HUES6 (cell line): ENCODE measurements around the gene NSUN3.
"Not testable (repeated sequence)": the region's sequence is repeated elsewhere in the genome, so short reads cannot be mapped to it uniquely, and the experiment has no call there.

Source experiments
- H3K27ac ChIP-seq: 2 replicates; pipeline ENCODE4 v1.7.0; 2013; ENCODE audit warnings: low read depth, mild to moderate bottlenecking, low read length, inconsistent platforms
- H3K27me3 ChIP-seq: 2 replicates; pipeline ENCODE4 v1.6.1; 2013; ENCODE audit warnings: low read length; ENCODE audit not compliant: control insufficient read depth, insufficient read depth
- H3K36me3 ChIP-seq: 2 replicates; pipeline ENCODE4 v1.6.1; 2013; ENCODE audit warnings: low read length; ENCODE audit not compliant: control insufficient read depth, insufficient read depth
- H3K4me1 ChIP-seq: 2 replicates; pipeline ENCODE4 v1.6.1; 2013; ENCODE audit warnings: low read length; ENCODE audit not compliant: control insufficient read depth, insufficient read depth
- H3K4me3 ChIP-seq: 2 replicates; pipeline ENCODE4 v1.5.1; 2013; ENCODE audit warnings: low read depth, low read length
- H3K9ac ChIP-seq: one replicate; pipeline ENCODE4 v1.6.1; 2013; ENCODE audit warnings: mild to moderate bottlenecking, low read length
- H3K9me3 ChIP-seq: 2 replicates; pipeline ENCODE4 v1.6.1; 2013; ENCODE audit warnings: low read depth, low read length; ENCODE audit not compliant: control insufficient read depth, insufficient read depth

The NSUN3 gene

DNA sequence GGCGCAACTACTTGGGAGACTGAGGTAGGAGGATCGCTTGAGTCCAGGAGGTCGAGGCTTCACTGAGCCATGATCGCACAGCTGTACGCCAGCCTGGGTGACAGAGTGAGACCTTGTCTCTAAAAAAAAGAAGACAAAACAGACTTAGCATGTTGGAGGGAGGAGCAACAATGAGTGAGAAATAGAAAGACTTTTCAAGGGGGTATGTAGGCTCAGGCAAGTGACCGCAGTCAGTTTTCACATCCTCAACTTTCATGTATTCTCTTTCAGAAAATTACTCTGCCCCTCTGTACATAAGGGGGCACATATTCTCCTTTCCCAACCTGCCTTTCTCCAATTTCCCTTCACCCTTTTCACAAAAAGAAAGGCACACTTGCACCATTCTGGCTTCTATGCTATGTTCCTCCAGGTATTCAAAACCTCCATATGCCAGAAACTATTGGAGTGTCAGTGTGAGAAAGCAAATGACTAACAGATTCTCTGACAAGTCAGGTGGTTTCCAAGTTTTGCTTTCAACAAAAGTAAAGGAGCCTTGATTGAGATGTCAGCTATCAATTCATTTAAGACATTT lies 7.6 kb downstream of the NSUN3 start:
- H3K27ac ChIP-seq, result no peak overlapping the region

DNA sequence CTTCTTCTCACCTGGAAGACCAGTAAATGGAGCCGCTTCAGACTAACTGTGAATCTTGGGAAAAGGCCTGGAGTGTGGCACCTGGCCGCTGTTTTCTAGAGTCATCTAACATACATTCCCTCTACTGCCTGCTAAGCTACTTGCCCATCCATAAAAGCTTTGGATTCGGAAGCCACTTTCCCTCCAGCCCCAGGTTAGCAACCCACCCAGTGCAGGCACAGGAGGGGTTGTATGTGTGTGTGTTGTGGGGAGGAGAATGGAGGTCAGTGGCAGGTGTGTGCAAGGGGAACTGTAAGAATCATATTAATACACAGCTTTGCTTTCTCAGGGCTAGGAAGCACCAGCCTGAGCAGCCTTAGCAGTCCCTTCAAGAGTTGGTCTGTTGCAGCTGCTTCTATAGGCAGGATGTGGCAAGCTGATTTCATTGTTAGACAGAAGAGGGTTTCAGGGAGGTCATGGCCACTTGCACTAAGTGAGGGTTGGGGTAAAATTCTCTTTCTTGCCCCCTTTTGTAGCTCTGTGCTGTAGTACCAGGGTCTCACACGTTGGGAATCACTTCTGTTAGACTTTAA lies 8.9 kb downstream of the NSUN3 start:
- Histone ChIP-seq H3K9me3 (no peaks in the 10 kb centered on the region; the same call in 1 of the 2 replicates), H3K27me3 (no peaks in the 10 kb centered on the region), H3K4me3 (no peak overlapping the region), H3K9ac (no peak overlapping the region), H3K4me1 (no peaks in the 10 kb centered on the region), H3K36me3 (peaks cover 8% of the 10 kb centered on the region), H3K27ac (no peak overlapping the region)

More for the DNA sequence above, 7.6 kb downstream of the NSUN3 start:
- Histone ChIP-seq H3K9ac (no peak overlapping the region), H3K9me3 (no peaks in the 10 kb centered on the region), H3K4me3 (no peak overlapping the region), H3K4me1 (no peaks in the 10 kb centered on the region), H3K27me3 (no peaks in the 10 kb centered on the region), H3K36me3 (peaks cover 3% of the 10 kb centered on the region; the same call in 1 of the 2 replicates)

DNA sequence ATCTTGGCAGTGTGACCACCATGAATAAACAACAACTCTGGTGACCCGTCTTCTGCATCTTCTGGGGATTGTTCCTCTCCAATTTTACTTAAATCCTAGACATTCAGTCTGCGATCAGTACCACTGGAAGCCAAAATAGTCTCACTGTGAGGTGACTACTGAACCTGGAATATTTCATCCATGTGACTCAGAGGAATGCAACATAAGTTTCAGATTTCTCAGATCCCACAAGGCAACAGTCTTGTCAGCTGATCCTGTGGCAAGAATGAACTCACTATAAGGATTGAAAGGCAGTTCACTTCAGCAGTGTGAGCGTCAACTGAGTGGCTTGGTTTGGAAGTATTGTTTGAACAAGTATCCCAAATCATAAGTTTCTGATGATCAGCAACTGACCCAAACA lies 13.2 kb downstream of the NSUN3 start:
- H3K9ac ChIP-seq, result no peak overlapping the region
- H3K36me3 ChIP-seq, result peaks cover 5% of the 10 kb centered on the region
- H3K4me3 ChIP-seq, result no peak overlapping the region
- no peak overlapping the region for H3K27ac ChIP-seq
- H3K27me3 ChIP-seq, result no peaks in the 10 kb centered on the region
- no peaks in the 10 kb centered on the region; the same call in 1 of the 2 replicates for H3K9me3 ChIP-seq
- peaks cover 9% of the 10 kb centered on the region; the same call in 1 of the 2 replicates for H3K4me1 ChIP-seq

DNA sequence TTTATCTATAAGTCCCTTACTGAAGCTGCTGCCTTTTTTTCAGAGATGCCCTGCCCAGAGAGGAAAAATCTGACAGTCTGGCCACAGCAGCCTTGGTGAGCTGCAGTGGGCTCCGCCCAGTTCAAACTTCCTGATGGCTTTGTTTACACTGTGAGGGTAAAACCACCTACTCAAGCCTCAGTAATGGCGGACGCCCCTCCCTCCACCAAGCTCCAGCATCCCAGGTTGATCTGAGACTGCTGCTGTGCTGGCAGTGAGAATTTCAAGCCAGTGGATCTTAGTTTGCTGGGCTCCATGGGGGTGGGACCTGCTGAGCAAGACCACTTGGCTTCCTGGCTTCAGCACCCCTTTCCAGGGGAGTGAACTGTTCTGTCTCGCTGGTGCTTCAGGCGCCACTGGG lies 17.7 kb downstream of the NSUN3 start:
- not testable (repeated sequence) for H3K4me3 ChIP-seq, H3K9me3 ChIP-seq, H3K36me3 ChIP-seq, H3K27me3 ChIP-seq, H3K4me1 ChIP-seq, H3K9ac ChIP-seq, H3K27ac ChIP-seq

DNA sequence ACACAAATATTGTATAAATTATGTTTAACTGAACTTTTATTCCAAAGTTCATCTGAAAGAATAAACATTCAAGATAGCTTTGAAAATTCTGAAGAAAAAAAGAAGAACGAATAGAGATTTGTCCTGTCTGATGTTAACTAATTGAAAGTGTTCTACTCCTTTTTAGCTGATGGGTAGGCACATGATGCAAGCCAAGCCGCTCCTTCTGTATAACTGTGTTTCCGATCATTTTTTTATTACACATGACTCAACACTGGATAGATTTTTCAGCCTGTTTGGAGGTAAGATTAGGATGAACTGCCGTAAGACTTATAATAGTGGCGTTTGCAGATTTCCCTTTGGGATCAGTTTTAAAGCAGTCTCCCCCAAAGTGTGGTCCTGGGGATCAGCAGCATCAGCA lies 19.0 kb downstream of the NSUN3 start:
- H3K27ac ChIP-seq, result no peak overlapping the region
- H3K4me3 ChIP-seq, result no peak overlapping the region
- H3K27me3 ChIP-seq, result no peaks in the 10 kb centered on the region
- H3K36me3 ChIP-seq, result 0 out of 2 replicates have a peak, but pooled peaks cover 3% of the 10 kb centered on the region
- H3K9me3 ChIP-seq, result no peaks in the 10 kb centered on the region
- no peak overlapping the region for H3K9ac ChIP-seq
- H3K4me1 ChIP-seq, result peaks cover 9% of the 10 kb centered on the region; the same call in 1 of the 2 replicates

DNA sequence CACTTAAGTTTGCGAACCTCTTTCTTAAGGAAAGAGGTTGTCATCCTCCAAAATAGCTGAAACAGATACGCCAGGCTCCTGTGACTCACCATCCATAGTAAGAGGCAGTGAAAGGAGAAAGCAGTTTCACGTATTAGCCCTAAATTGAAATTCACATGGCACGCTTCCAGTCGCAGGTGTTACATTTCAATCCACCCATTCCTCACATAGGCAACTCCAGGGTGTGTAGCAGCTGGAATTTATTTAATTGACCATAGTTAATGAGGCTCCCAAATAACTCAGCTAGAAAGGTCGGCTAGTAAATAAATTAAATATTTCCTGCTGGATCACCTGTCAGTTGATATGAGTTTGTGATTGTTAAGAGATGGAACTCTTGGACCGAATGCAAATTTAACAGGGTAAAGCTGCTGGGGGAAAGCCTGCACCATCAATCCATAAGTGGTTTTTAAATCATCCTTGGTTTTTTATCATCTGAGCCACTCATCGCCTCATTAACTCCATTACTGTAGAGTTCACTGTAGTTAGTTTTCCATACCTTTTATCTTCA lies 19.6 kb downstream of the NSUN3 start:
- H3K4me3 ChIP-seq, result no peak overlapping the region
- H3K27ac ChIP-seq, result no peak overlapping the region
- H3K4me1 ChIP-seq, result peaks cover 9% of the 10 kb centered on the region; the same call in 1 of the 2 replicates
- H3K36me3 ChIP-seq, result 0 out of 2 replicates have a peak, but pooled peaks cover 3% of the 10 kb centered on the region
- H3K9me3 ChIP-seq, result no peaks in the 10 kb centered on the region
- no peak overlapping the region for H3K9ac ChIP-seq
- no peaks in the 10 kb centered on the region for H3K27me3 ChIP-seq

DNA sequence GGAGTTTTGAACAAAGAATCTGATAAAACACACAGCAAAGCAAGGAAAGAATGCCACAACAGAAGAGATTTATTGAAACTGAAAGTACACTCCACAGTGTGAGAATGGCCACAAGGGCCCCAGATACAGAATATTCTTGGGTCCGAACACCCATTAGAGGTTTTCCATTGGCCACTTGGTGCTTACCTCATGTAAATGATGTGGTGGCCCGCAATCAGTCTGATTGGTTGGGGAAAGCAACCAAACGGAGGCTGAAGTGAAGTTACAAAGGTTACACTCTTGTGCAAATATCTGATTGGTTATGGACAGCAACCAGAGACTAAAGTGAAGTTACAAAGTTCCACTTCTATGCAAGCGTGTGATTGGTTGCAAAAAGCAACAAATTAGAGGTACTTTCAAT lies 20.4 kb downstream of the NSUN3 start:
- H3K4me3 ChIP-seq, result no peak overlapping the region
- 0 out of 2 replicates have a peak, but pooled peaks cover 3% of the 10 kb centered on the region for H3K36me3 ChIP-seq
- no peak overlapping the region for H3K27ac ChIP-seq
- H3K9ac ChIP-seq, result no peak overlapping the region
- H3K9me3 ChIP-seq, result no peaks in the 10 kb centered on the region
- peaks cover 9% of the 10 kb centered on the region; the same call in 1 of the 2 replicates for H3K4me1 ChIP-seq
- no peaks in the 10 kb centered on the region for H3K27me3 ChIP-seq

DNA sequence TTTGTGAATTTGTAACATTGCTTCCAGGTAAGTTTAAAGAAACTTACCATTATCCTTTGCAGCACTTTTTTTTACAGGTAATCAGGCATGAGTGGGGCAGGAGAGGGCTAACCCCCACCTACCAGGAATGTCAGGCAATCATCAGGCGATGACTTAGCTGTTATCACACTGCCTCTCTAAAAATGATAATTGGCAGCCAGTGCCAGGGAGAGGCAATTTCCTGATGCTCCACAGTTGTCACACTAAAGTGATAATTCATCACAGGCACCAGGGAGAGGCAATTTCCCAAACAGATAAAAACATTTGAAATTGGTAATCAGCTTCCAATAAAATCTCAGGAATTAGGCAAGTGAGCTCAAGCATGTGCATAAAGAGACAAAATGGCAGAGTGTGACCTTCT lies 26.3 kb downstream of the NSUN3 start:
- Histone ChIP-seq H3K9ac (no peak overlapping the region), H3K27ac (no peak overlapping the region), H3K36me3 (peaks cover 3% of the 10 kb centered on the region; the same call in 1 of the 2 replicates), H3K4me3 (no peak overlapping the region), H3K4me1 (no peaks in the 10 kb centered on the region), H3K9me3 (no peaks in the 10 kb centered on the region), H3K27me3 (no peaks in the 10 kb centered on the region)

DNA sequence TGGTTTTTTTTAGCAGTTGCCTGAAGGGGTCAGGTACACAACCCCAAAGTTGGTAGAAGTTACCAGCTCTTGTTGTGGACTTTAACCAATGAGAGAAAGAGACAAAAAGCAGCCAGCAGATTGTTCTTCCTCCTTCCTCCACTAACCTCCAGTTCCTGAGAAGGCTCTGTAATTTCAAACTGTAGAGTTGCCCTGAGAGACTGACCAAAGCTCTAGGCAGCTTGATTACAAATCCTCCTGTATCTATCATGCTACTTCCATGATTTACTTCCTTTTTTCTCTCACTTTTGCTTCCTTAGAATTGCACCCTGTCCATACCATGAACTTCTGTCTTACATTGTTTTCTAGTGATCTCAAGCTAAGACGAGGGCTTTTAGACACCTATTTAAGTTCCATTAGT lies 29.2 kb downstream of the NSUN3 start:
- Histone ChIP-seq H3K9me3 (no peaks in the 10 kb centered on the region), H3K4me1 (no peaks in the 10 kb centered on the region), H3K9ac (no peak overlapping the region), H3K36me3 (peaks cover 13% of the 10 kb centered on the region), H3K27me3 (no peaks in the 10 kb centered on the region), H3K4me3 (no peak overlapping the region), H3K27ac (no peak overlapping the region)

DNA sequence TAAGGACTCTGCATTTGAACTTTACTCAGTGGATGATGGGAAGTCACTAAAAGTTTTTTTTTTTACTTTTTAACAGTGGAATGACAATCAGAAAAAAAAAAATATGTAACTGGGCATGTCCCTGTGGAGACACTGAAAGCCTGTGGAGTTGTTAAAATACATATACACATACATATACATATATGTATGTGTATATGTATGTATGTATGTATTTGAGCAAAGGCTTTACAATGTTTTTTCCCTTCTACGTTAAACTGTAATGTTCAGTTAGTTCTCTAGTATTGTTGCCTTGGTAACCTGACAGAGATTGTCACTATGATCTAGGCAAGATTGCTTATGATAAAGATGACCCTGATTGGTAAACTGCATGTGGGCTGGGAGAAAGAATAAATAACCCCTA lies 30.3 kb downstream of the NSUN3 start:
- Histone ChIP-seq H3K9ac (no peak overlapping the region), H3K4me3 (no peak overlapping the region), H3K36me3 (peaks cover 15% of the 10 kb centered on the region), H3K27me3 (no peaks in the 10 kb centered on the region), H3K27ac (no peak overlapping the region), H3K4me1 (no peaks in the 10 kb centered on the region), H3K9me3 (no peaks in the 10 kb centered on the region)

DNA sequence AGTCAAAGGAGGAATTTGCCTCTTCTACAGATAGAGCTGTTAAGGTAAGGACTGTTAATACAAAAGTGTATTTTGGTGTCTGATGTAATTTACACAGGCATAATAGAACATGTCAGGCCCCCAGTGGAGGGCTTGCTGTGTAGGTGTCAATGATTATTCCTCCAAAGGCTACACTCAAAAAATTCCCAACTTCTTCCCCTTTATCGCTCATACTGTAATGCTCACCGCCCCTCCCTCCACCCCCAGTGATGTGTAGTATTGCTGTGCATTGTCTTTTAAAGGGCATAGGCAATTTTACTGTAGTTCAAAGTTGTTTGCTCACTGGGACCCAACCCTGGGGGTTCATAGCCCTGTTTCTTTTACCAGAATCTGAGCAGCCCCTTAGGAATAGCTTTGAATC lies 32.2 kb downstream of the NSUN3 start:
- no peak overlapping the region for H3K4me3 ChIP-seq
- H3K4me1 ChIP-seq, result no peaks in the 10 kb centered on the region
- no peak overlapping the region for H3K27ac ChIP-seq
- peaks cover 19% of the 10 kb centered on the region for H3K36me3 ChIP-seq
- no peak overlapping the region for H3K9ac ChIP-seq
- no peaks in the 10 kb centered on the region for H3K9me3 ChIP-seq
- no peaks in the 10 kb centered on the region for H3K27me3 ChIP-seq
